Keratinocyte (primary cell): ENCODE measurements around the gene TEN1. TPM values are rescaled to one million over a fixed set of nuclear protein-coding genes. Genes with fewer than 3 reads are reported as not detected.

ENCODE experiments used
- DNase-seq: peaks from one replicate; pipeline ENCODE4 v3.0.0-alpha.2; 2011; ENCODE audit warnings: low read depth, missing footprints, low spot score
- FAIRE-seq: peaks from 2 replicates; lab custom pipeline; 2011; peaks lifted over from hg19 to GRCh38; lab: Jason Lieb, UNC
- H2AFZ ChIP-seq: 2 replicates; pipeline ENCODE4 v1.6.0; 2012; ENCODE audit warnings: low read length, control low read depth, inconsistent platforms; ENCODE audit not compliant: control insufficient read depth
- H3K27ac ChIP-seq: 2 replicates; pipeline ENCODE4 v1.5.1; 2011; ENCODE audit warnings: low read length; ENCODE audit not compliant: control insufficient read depth, insufficient read depth
- H3K27me3 ChIP-seq: 3 replicates; pipeline ENCODE4 v1.6.0; 2011; ENCODE audit warnings: low read length; ENCODE audit not compliant: control insufficient read depth, insufficient read depth; ENCODE audit errors: extremely low read depth
- H3K36me3 ChIP-seq, 2 experiments: 2 replicates in 1 of 2; 3 replicates in 1 of 2; pipeline ENCODE4 v1.5.1; 2011; ENCODE audit warnings: low read length in 2 of 2, mild to moderate bottlenecking in 1 of 2; ENCODE audit not compliant: control insufficient read depth in 2 of 2, insufficient read depth in 2 of 2; ENCODE audit errors: extremely low read depth in 1 of 2
- H3K4me1 ChIP-seq: 3 replicates; pipeline ENCODE4 v1.5.1; 2011; ENCODE audit warnings: low read length; ENCODE audit not compliant: control insufficient read depth, insufficient read depth; ENCODE audit errors: extremely low read depth
- H3K4me2 ChIP-seq: 3 replicates; pipeline ENCODE4 v1.6.0; 2011; ENCODE audit warnings: low read depth, low read length; ENCODE audit not compliant: control insufficient read depth, insufficient read depth; ENCODE audit errors: extremely low read depth
- H3K4me3 ChIP-seq, 3 experiments: fragments of 200-600 bp in 1 of 3; sonication (generic) in 1 of 3; 2 replicates in 2 of 3; 3 replicates in 1 of 3; pipeline ENCODE4 v1.5.1; 2011 to 2016; ENCODE audit warnings: low read length in 3 of 3, mild to moderate bottlenecking in 3 of 3, control low read depth in 2 of 3, inconsistent platforms in 1 of 3, low read depth in 1 of 3, mixed read lengths in 1 of 3, mixed run types in 1 of 3, moderate library complexity in 1 of 3; ENCODE audit not compliant: control insufficient read depth in 2 of 3, insufficient read depth in 2 of 3; ENCODE audit errors: extremely low read depth in 1 of 3
- H3K79me2 ChIP-seq: 2 replicates; pipeline ENCODE4 v1.6.0; 2012; ENCODE audit warnings: low read length; ENCODE audit not compliant: control insufficient read depth, insufficient read depth
- H3K9ac ChIP-seq: 3 replicates; pipeline ENCODE4 v1.6.0; 2011; ENCODE audit warnings: low read length; ENCODE audit not compliant: control insufficient read depth, insufficient read depth; ENCODE audit errors: extremely low read depth
- H3K9me1 ChIP-seq: 3 replicates; pipeline ENCODE4 v1.6.0; 2011; ENCODE audit warnings: low read length; ENCODE audit not compliant: control insufficient read depth, insufficient read depth; ENCODE audit errors: extremely low read depth
- H3K9me3 ChIP-seq: 2 replicates; pipeline ENCODE4 v1.5.1; 2012; ENCODE audit warnings: low read depth, low read length; ENCODE audit not compliant: control insufficient read depth
- H4K20me1 ChIP-seq: 3 replicates; pipeline ENCODE4 v1.6.0; 2011; ENCODE audit warnings: low read length; ENCODE audit not compliant: control insufficient read depth, insufficient read depth; ENCODE audit errors: extremely low read depth
- EZH2 ChIP-seq: IDR thresholded peaks from one replicate; pipeline ENCODE4 v1.6.1; 2012; ENCODE audit warnings: inconsistent platforms, mild to moderate bottlenecking, low read length, moderate library complexity
- dilution Hi-C: fragments of 300-500 bp; cut with MboI; formaldehyde crosslinking; loops from one replicate; pipeline ENCODE4 v1.7.0; 2020; ENCODE audit warnings: low sequenced_read_pairs; ENCODE audit not compliant: extremely low pct_ligation_motif_present
- polyA plus RNA-seq, 5 experiments: library from polyadenylated mRNA; depleted of rRNA in 3 of 5; stranded (reverse) in 3 of 5; stranded (forward) in 1 of 5; unstranded in 1 of 5; fragments of >200 nt; gene quantifications; 1 replicate in 1 of 5; 2 replicates in 3 of 5; 3 replicates in 1 of 5; pipeline versions ENCODE4 v1.2.1 to v1.2.3, GENCODE V29; 2011 to 2012; ENCODE audit warnings: missing spikeins in 2 of 5, low read depth in 1 of 5, low replicate concordance in 1 of 5
- TF ChIP-seq, protein P1 (sequence below), 3 experiments: IDR thresholded peaks in 1 of 3; conservative IDR thresholded peaks in 1 of 3; optimal IDR thresholded peaks in 1 of 3; 2 replicates in 2 of 3; 3 replicates in 1 of 3; pipeline versions ENCODE3 to v1.5.1; 2011; ENCODE audit warnings: low read length in 3 of 3, mild to moderate bottlenecking in 3 of 3, moderate library complexity in 2 of 3, control low read depth in 1 of 3, inconsistent platforms in 1 of 3; ENCODE audit not compliant: insufficient read depth in 2 of 3; ENCODE audit errors: extremely low read depth in 1 of 3

TEN1 gene
- polyA plus RNA-seq, 1 donor (not counting 4 experiments of a cell fraction or from before 2014, with no cell fraction given) = 11.7 TPM

DNA sequence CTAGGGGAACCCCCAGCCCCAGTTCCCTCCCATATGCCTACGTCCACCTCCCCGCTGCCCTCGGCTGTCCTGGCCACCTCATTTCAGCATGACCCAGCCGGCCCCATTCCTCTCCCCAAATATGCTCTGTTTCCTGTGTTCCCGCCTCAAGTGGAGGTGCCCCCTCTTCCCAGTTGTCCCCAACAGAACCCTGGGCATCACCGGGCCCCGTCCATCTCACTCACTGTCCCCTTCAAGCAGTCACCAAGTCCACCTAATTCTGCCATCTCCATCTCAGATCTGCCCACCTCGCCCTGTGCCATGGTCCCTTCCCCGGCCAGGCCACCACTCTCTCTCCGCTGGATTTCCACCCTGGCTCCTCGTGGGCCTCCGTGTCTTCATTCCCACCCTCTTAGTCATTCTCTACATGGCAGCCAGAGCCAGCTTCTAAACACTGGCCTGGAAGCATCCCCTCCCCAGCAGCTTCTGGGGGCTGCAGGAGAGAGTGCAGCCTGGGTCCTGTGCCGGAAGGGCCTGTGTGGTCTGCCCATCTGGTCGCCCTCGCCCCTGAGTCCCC, 34.4 kb downstream of the TEN1 start:
- Histone ChIP-seq H3K9me1 (no peaks in the 10 kb centered on the region), H3K9me3 (no peaks in the 10 kb centered on the region), H2AFZ (no peak overlapping the region), H3K27me3 (no peaks in the 10 kb centered on the region), H3K9ac (no peak overlapping the region), H3K4me3 (no peak overlapping the region), H3K36me3 (peaks cover 32% of the 10 kb centered on the region in 2 experiments), H3K4me1 (no peaks in the 10 kb centered on the region), H4K20me1 (peaks cover 5% of the 10 kb centered on the region), H3K79me2 (no peaks in the 10 kb centered on the region), H3K27ac (no peak overlapping the region), H3K4me2 (no peak overlapping the region)
- TF ChIP-seq, protein P1, sequence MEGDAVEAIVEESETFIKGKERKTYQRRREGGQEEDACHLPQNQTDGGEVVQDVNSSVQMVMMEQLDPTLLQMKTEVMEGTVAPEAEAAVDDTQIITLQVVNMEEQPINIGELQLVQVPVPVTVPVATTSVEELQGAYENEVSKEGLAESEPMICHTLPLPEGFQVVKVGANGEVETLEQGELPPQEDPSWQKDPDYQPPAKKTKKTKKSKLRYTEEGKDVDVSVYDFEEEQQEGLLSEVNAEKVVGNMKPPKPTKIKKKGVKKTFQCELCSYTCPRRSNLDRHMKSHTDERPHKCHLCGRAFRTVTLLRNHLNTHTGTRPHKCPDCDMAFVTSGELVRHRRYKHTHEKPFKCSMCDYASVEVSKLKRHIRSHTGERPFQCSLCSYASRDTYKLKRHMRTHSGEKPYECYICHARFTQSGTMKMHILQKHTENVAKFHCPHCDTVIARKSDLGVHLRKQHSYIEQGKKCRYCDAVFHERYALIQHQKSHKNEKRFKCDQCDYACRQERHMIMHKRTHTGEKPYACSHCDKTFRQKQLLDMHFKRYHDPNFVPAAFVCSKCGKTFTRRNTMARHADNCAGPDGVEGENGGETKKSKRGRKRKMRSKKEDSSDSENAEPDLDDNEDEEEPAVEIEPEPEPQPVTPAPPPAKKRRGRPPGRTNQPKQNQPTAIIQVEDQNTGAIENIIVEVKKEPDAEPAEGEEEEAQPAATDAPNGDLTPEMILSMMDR (optimal IDR thresholded peaks at IDR 0.05 in 1 of 3, IDR thresholded peaks at IDR 0.05 in 1 of 3, conservative IDR thresholded peaks at IDR 0.05 in 1 of 3; ENCODE audit: extremely low read depth in 1 of 3, insufficient read depth in 2 of 3, low read length in 3 of 3) = no peak
- no peak for TF ChIP-seq EZH2
- DNase-seq (no peak), FAIRE-seq (no peak)
- dilution Hi-C loops = no loop called here

DNA sequence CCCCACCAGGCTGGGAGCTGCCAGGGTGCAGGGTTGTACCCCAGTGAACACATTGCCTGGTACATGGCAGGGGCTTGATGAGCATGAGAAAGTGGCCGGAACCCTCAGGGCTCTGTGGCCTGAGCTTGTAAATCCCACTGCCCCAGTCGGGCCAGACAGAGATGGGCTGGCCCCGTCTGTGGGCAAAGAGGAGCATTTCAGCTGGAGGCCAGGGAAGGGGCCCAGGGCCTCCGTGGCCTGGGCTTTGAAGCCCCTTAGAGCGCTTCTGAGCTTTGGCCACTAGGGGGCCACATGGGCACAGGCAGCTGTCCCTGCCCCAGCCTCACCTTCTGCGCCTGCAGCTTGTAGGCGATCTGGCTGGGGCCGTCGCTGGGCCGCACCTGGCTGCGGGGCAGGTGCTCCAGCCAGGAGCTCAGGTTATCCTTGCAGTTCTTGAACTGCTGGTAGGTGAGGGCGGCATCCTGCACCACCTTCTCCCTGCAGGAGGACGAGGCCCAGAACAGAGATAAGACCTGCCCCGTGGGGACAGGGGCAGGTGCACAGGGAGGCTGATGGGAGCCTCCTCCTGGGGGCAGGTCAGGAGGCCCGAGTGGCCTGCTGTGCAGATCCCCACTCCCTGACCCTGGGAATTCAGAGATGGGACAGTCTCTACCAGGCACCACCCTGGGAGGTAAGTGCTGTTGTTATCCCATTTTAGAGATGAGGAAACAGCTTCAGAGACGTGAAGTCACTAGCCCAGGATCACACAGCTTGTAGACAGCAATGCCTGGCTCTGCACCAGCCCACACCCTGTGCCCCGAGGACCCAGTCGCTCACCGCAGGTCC, 35.3 kb downstream of the TEN1 start:
- peak; percentile 43 for FAIRE-seq
- peaks cover 35 to 36% of the 10 kb centered on the region in 2 experiments for H3K36me3 ChIP-seq
- dilution Hi-C loops = no loop called here
- H3K9me3 ChIP-seq = no peaks in the 10 kb centered on the region
- H3K9me1 ChIP-seq = no peaks in the 10 kb centered on the region
- H3K27ac ChIP-seq = no peak overlapping the region
- no peaks in the 10 kb centered on the region for H3K4me1 ChIP-seq
- no peak overlapping the region for H3K4me3 ChIP-seq
- H3K79me2 ChIP-seq = no peaks in the 10 kb centered on the region
- no peak overlapping the region for H2AFZ ChIP-seq
- H4K20me1 ChIP-seq = peaks cover 5% of the 10 kb centered on the region
- H3K27me3 ChIP-seq = no peaks in the 10 kb centered on the region
- DNase-seq = no peak
- no peak overlapping the region for H3K4me2 ChIP-seq
- no peak overlapping the region for H3K9ac ChIP-seq
- TF ChIP-seq, protein P1 (optimal IDR thresholded peaks at IDR 0.05 in 1 of 3, IDR thresholded peaks at IDR 0.05 in 1 of 3, conservative IDR thresholded peaks at IDR 0.05 in 1 of 3; ENCODE audit: extremely low read depth in 1 of 3, insufficient read depth in 2 of 3, low read length in 3 of 3) = peak; percentile 85 to 96 (median 88)
- TF ChIP-seq EZH2 = no peak
